HG02885 (cell line): ENCODE measurements around the gene CCDC110.
"Not testable (repeated sequence)": the region's sequence is repeated elsewhere in the genome, so short reads cannot be mapped to it uniquely, and the experiment has no call there.

Experiments used
- ATAC-seq: cut with Tn5 transposase; IDR thresholded peaks from one replicate; pipeline ENCODE4 v1.9.1; 2021; ENCODE audit warnings: mild to moderate bottlenecking; ENCODE audit not compliant: unreplicated experiment, poor library complexity

CCDC110 gene

DNA sequence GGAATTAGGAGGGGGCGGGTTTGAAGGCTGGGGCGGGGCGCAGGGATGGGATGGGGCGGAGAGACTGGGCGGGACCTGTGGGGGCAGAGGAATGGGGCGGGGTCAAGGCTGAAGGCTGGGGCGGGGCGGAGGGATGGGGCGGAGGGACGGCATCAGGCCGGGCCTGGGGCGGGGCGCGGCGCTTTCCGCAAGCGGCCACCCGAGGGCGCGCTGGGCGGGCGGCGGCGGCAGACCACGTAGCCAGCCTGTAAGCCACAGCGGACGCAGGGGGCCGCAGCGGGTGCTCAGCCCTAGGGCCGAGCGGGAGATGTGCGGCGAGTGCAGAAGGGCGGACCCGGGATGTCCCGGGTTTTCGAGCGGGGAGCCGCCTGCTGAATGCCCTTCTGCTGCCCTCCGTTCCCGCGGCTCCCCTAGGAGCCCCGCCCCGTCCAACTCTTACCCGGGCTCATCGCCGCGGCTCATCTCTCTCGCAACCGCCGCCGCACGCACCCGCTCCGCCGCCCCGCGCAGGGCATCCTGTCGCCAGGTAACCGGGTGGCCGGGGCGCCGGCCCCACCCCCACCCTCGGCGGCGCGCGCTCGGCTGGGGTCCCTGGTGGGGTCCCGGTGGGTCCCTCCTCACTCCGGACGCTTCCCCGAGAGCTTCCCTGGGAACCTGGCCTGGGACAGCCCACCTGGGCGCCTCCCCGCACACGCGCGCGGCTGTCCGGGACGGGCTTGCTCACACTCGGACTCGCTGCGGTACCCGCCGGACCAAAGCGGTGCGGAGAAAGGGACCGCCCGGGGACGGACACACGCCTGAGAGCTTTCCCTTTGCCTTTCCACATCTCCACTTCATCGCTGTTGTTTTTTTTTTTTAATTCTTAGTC, at the start of gene CCDC110:
CCDC110 (minus strand) TSS at position 499 of the 868 bp plus-strand sequence; CDS start at position 449, 50 bp downstream.
- peak; percentile 90 for ATAC-seq

DNA sequence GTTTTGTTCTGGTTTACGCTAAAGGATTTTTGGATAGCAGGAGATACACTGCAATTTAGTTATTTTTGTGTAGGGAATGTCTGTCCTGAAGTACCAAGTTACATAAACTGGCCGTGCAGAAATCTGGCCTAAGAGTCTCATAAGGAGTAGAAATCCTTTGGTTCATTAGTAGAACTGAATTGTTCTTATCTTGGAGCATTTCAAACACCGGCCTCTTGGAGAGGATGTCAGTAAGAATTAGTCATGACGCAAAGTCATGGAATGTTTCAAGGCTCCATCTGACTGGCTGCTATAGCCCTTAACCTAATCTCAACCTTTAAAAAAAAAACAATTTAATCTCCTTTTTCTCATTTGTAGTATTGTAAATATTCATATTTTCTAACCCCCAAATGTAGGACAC, 48.6 kb upstream of the CCDC110 start:
- no peak for ATAC-seq

- ATAC-seq: no peak
Observed at GRCh38 chr4:185518494-185518893, 47.0 kb upstream of the CCDC110 start.

DNA sequence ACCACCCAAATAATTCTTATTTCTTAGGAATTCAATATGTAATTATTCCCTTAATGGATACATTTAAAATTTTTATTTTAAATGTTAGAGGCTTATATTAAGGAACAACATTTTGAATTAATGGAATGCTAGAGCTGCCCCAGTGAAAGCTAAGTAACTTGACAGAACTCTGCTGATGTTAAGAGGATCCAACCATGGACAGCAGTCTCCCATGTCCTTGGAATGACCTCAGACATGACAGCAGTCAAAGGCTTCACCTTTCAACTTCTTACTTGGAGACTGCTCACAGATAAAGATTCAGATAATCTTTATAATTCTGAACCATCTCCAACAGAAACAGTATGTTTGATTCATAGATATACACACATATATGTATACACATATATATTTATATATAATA, 46.5 kb upstream of the CCDC110 start:
- no peak for ATAC-seq

GRCh38 chr4:185515248-185515647, 43.7 kb upstream of the CCDC110 start:
- no peak for ATAC-seq

DNA sequence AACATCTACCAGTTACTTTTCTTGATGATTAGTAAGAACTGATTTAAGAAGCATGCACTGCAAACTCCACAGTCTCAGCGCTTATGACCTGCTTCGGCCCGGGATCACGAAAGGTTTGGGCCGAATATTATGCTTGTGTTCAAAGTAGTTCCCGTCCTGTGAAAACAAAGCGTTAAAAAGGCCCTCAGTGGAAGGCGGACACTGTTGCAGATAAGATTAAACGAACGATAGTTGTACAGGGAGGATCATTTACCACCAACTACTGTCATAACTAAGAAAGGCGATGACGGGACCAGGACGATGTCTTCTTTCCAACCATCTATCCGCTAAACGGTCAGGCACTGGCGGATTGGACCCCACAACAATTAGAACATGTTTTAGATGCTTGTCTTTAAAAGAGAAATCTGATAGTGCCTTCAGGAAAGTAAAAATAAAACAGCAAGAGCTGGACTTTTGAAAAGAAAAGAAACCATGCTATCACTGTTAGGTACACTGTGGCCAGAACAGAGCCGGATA, 42.7 kb upstream of the CCDC110 start:
- no peak for ATAC-seq

- no peak for ATAC-seq
Observed at GRCh38 chr4:185513489-185514181, 42.1 kb upstream of the CCDC110 start.

GRCh38 chr4:185512516-185512915, 41.0 kb upstream of the CCDC110 start:
- no peak for ATAC-seq

DNA sequence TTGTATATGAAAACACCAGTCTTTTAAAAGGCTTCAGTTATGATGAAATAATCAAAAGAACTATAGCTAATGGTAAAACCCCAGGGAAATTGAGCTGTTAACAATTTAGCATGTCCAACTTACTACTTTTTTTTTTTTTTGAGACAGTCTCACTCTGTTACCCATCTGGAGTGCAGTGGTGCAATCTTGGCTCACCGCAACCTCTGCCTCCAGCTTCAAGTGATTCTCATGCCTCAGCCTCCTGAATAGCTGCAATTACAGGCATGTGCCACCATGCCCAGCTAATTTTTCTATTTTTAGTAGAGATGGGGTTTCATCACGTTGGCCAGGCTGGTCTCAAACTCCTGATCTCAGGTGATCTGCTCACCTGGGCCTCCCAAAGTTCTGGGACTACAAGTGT, 39.7 kb upstream of the CCDC110 start:
- not testable (repeated sequence) for ATAC-seq

DNA sequence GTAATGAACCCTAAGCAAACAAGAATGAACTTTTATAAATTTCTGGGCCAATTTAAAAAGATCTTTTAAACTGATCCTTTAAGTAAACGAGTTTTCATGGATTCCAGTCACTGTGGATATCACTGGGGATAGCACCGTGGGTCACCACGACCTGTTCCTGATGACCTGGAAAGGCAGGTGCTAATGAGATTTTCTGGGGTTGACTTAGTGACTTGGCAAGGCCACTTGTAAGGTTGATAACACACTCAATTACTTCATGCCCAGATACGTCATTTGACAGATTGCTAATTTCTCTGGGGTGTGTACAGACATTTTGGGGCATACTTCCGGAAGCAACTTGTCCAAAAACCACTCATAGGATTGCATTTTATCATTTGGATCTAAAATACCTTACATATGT, 39.3 kb upstream of the CCDC110 start:
- ATAC-seq: no peak

DNA sequence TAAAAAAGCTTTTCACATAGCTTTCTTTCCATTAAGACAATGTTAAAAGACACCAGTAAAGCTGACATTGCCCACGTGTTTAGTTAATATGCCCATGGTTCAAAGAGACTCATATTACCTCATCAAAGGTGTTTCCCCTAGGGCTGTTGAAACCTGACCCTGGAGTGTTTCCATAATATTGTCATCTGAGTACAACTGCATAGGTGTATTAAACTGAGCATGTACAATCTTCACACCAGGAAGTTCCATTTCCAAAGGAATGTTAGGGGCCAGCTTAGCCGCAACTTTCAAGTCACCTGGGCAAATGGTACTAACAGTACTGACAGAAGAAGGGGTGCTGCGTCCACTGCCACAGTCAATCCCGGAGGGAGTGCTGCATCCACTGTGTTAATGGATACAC, 36.6 kb upstream of the CCDC110 start:
- no peak for ATAC-seq

- ATAC-seq: no peak
Observed at GRCh38 chr4:185506422-185506821, 34.9 kb upstream of the CCDC110 start.

GRCh38 chr4:185504098-185505047, 32.8 kb upstream of the CCDC110 start:
- ATAC-seq: no peak

GRCh38 chr4:185502386-185502785, 30.9 kb upstream of the CCDC110 start:
- no peak for ATAC-seq

GRCh38 chr4:185500576-185500975, 29.0 kb upstream of the CCDC110 start:
- no peak for ATAC-seq

DNA sequence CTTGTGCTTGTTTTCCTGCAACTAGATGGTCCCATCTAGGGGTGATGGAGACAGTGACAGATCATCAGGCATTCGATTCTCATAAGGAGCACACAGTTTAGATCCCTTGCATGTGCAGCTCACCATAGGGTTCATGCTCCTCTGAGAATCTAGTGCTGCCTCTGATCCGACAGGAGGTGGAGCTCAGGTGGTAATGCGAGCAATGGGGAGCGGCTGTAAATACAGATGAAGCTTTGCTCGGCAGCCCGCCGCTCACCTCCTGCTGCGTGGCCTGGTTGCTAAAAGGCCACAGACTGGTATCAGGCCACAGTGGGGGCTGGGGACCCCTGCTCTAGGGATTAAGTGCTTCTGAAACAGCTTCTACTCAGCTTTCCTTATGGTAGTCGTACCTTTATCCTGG, 28.5 kb upstream of the CCDC110 start:
- ATAC-seq: no peak

DNA sequence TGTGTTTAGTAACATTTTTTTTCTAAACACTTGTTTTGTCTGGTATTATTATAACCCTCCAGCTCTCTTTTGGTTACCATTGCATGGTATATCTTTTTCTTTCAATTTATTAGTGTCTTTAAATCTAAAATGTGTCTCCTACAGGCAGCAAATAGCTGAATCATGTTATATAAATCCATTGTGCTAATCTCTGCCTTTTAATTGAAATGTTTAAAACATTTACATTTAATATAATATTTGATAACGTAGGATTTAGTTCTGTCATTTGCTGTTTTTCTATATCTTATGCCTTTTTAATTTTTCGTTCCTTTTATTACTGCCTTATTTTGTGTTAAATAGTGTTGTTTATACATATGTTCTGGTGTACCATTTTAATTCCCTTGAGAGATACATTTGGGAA, 17.1 kb upstream of the CCDC110 start:
- ATAC-seq: no peak

DNA sequence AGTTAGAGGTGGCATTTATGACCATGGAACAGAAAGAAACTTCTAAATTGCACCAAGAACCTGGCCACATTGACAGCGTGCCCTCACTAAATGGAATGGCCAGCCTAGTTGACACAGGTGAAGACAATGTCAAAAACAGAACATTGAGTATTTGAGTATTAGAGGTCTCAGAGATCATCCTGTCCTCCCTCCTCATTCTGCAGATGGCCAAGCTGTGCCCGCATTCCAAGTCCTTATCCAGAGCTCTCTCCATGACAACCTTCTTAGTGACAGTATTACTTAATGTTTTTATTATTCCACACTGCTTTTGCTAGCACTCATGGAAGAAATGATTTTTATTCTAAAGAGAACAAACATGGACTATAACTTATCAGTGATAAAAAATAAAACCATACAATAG, 9.9 kb upstream of the CCDC110 start:
- no peak for ATAC-seq

DNA sequence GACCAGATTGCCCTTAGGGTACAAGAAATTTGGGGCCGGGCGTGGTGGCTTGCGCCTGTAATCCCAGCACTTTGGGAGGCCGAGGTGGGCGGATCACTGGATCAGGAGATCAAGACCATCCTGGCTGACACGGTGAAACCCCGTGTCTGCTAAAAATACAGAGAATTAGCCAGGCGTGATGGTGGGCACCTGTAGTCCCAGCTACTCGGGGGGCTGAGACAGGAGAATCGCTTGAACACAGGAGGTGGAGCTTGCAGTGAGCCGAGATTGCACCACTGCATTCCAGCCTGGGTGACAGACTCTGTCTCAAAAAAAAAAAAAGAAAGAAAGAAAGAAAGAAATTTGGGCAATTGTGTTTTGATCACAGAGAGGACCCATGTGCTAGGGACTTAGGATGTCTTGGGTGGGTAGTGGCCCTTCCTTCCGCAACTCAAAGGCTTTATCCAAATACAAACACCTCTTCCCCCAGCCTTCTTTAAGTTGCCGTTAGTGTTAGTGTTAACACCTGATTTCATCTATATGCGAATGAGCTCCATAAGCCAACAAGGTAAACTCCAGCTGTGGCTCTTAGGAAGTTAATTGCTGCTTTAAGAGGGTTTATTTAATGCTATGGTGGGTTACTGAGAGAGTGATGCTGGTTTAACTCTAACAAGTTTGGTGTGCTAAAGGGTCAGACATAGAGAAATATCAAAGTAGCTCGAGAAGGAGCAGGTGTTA, 8.6 kb upstream of the CCDC110 start:
- ATAC-seq: peak; percentile 25

- ATAC-seq: peak; percentile 93
Observed at GRCh38 chr4:185479507-185479971, 8.0 kb upstream of the CCDC110 start.
